GM21390 (cell line): ENCODE results near the gene URGCP.
A peak's percentile ranks its signal among the peaks of the same experiment; 100 is the strongest.

ENCODE experiments used
- ATAC-seq: cut with Tn5 transposase; IDR thresholded peaks from one replicate; pipeline ENCODE4 v1.9.1; 2021; ENCODE audit not compliant: unreplicated experiment

The URGCP gene, protein sequence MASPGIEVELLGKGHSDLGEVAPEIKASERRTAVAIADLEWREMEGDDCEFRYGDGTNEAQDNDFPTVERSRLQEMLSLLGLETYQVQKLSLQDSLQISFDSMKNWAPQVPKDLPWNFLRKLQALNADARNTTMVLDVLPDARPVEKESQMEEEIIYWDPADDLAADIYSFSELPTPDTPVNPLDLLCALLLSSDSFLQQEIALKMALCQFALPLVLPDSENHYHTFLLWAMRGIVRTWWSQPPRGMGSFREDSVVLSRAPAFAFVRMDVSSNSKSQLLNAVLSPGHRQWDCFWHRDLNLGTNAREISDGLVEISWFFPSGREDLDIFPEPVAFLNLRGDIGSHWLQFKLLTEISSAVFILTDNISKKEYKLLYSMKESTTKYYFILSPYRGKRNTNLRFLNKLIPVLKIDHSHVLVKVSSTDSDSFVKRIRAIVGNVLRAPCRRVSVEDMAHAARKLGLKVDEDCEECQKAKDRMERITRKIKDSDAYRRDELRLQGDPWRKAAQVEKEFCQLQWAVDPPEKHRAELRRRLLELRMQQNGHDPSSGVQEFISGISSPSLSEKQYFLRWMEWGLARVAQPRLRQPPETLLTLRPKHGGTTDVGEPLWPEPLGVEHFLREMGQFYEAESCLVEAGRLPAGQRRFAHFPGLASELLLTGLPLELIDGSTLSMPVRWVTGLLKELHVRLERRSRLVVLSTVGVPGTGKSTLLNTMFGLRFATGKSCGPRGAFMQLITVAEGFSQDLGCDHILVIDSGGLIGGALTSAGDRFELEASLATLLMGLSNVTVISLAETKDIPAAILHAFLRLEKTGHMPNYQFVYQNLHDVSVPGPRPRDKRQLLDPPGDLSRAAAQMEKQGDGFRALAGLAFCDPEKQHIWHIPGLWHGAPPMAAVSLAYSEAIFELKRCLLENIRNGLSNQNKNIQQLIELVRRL

DNA sequence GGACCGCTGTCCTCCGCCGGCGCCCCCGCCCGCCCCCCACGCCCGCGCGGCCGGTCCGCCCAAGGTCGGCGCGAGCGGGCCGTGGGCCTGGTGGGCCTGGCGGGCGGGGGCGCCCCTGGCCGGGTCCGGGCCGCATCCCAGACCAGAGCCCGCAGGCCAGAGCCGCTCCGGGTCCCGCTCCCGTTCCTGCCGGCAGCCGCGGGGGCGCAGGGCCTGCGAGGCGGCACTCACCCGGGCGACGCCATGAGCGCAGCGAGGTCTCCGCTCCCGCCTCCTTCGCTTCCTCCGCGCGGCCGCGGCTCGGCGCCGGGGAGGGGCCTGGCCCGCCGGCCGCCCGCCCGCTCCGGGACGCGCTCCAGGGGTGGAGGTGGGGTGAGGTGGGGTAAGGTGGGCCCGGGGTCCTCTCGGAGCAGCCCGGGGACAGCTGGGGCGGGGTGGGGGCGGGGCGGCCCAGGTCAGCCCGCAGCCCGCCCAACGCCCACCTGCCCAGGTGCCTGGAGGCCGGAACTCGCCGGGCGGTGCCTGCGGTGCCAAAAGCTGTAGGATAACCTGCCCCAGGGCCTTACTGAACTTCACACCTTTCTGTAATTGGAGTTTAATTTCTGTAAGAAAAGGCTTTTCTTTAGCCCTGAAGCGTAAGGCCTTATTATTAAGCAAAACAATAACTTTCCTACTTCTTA lies at the start of gene URGCP:
Gene URGCP, minus strand, starts transcription at position 266 of the 680 bp plus-strand sequence. Its CDS starts 21 bp downstream, at position 245.
- peak; percentile 82 for ATAC-seq

DNA sequence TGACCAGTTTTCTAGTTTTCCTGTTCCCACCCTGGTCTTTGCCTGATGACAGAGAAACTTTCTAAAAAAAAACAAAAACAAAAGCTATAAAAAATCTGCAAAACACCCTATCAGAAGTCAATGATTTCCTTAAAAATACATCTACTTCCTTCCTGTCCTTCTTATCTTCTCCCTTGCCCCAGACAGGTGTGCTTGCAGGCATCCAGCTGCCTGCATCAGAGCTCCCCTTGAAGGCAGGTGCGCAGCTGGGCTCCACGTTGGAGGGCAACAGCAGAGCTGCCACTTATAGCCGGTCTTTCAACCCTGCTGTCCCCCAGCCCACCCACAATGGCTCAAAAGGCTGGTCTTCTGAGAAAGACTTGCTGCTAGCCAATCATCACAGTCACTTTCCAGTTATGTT lies 49.6 kb upstream of the URGCP start:
- ATAC-seq, result no peak

DNA sequence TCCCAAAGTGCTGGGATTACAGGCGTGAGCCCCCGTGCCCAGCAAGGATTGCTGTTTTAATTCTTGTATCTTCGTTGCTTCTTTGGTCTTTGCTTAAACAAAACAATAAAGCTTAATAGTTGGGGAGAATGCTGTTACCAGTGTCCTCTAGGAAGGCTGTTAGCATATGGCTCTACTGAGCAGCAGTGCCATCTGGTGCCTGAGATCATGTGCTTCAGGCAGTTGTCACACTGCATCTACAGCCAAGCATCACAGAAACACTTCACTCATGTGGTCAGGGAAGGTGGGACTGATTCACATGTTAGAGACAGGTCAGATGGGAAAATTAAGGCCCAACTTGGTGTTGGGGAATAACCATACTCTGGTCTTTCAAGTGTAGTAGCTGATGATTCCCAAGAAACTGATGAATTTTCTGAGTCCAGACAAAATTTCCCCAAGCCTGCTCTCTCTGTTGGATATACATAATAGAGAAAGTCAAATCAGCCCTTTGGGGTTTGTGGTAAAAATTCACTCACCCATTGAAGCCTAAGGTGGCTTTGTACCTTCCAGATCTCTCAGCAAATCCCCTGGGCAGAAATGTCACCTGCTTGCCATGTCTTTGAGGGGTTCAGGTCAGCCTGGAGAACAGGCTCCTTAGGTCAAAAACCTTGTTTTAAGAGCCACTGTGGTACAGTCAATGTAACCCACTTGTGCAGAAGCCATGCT lies 48.3 kb upstream of the URGCP start:
- ATAC-seq, result peak; percentile 67

DNA sequence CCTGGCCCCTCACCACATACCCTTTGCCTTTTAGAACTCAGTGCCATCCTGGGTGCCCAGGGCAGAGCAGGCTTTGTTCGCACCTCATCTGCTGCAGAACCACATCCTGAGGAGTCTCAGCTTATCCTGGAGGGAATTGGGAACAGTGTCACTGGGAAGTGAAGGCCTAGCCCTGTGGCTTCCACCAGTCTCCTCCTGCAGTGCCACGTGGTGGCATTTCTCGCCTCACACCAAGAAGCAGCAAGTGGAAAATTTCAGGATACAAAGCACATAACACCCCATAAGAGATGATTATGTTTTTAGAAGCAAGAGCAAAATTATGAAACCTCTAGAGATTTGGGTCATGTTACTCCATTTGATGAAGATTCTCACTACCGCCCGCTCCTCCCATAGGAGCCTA lies 46.7 kb upstream of the URGCP start:
- ATAC-seq, result no peak

DNA sequence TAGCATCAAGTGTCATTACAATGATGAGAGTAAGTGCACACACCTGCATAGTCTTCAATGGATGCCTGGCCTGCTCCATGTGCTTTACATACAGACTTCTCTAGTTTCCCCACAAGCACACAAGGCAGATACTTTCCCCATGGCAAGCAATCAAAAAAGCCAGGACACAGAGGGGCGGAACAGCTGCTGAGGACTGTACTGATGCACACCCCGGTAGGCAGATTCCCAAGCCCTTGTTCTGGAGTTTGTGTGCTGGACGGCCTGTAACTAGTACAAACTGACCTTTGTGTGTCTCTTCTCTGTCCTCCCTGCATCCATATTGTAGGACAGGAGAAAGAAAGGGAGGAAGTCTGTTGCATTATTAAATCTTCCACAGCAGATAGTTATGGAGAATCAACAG lies 45.6 kb upstream of the URGCP start:
- ATAC-seq, result no peak

DNA sequence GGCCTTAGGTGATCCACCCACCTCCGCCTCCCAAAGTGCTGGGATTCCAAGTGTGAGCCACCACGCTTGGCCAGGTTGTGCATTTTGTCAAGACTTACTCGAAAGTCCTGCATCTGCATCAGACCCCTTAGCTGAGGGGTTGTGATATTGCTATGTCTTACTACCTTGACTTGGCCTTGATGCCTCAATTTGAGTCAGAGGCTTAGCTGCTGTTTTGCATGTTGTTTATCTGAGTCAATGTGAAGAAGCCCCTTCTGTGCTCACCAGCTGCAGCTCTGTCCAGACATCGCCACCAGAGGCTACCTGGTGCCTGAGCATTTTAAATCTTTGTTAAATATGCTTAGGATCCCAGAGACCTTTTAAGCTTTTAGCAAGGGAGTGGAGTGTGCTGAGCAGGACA lies 37.9 kb upstream of the URGCP start:
- no peak for ATAC-seq

DNA sequence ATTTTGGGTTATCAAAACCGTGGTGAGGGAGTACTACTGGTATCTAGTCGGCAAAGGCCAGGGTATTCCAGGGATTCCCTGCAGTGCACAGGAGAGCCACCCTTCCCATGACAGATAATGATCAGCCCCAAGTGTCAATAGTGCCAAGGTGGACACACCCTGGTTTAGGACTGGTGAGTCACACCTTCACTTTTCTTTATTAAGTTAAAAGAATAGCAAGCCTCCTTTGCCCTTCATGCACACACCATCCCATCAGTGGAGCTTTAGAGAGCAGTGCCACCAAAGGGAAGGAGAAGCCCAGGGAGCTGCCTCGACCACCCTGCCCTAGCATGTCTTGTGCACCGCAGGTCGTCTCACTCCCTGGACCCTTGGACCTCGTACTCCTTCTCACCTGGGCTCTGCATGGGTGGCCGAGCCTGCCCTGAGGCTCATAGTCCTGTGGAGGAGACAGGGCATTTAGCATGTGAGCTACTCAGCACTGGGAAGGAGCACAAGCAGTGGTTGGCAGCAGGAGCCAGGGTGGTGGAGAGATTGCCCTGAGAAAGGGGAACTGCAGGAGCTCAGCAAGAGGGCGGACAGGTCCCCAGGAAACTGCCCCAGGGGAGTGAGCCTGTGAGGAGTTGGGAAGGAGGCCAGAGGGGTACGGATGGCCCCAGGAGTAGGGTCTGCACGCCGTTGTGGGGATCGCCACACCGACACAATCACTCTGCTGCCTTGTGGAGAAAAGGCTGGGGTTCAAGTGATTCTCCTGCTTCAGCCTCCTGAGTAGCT lies 37.2 kb upstream of the URGCP start:
- ATAC-seq, result no peak

DNA sequence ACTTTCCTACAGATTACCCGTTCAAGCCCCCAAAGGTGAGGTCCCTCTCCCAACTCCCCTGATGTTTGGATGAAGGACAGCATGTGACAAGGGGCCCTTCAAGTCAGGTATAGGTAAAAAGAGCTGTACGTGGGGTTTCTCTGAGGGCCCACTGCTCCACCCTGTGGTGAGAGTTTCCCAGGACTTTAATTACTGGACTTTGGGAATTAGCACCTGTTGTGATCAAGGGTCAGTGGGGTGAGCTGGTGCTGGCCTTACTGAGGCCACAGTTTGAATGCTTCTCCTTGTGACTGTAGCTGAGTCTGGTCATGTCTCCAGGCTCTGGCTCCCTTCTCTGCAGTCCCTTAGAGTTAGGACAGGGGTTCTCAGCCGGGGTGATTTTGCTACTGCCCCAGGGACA lies 36.6 kb upstream of the URGCP start:
- no peak for ATAC-seq

DNA sequence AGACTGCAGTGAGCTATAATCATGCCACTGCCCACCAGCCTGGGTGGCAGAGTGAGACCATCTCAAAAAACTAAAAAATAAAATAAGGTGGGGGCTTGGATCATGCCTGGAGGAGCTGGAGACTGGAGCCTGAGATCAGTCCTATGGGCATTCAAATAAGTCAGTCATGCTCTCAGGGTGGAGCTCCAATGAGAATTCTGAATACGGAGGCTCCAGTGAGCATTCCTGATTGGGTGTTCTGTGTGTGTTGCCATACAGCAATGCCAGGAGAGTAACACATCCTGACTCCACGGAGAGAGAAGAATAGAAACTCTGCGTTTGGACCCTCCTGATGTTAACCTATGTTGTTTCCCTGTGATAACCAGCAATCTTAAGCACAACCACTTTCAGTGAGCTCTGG lies 35.9 kb upstream of the URGCP start:
- ATAC-seq, result no peak

DNA sequence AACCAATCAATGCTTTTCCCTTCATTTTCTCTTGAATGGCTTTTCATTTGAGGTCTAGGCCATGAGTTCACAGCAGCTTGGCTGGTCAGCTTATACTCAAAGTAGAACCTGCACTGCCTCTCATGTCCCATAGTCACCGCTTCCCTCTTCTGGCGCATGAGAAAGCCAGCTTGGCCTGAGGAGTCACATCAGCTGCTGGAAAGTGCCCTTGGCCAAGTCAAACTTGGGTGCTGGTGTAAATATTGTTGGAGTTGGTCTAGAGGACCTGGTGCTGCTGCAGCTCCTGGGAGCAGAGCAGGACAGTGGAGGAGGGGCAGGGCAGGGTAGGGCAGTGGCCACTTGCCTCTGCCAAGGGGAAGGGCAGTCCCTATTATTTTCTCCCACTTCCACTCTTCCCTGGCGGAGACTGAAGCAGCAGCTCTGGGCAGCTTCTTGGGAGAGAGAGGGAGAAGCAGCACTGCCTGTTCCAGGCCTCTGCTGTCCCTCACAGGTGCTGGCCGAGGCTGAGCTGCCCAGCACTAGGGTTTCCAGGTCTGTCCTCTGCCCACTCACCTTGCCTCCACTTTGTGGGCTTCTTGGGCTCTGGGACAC lies 32.6 kb upstream of the URGCP start:
- no peak for ATAC-seq

DNA sequence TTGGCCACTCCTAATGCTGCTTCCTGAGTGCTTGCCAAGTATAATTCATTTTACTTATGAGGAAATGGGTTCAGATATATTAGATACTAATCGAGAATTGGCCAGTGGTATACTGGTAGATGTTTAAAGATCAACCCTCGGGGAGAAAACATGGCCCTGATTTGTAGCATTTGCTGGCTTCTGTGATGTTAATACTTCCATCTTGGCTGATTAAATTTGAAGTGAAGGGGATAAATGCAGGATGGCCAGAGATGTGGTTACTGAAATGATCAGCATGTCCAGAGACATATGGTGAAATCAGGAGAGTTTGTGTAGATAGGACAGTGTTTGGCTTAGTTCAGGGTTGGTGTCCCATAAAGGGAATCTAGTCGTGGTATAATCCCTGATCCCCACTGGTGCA lies 31.0 kb upstream of the URGCP start:
- no peak for ATAC-seq

DNA sequence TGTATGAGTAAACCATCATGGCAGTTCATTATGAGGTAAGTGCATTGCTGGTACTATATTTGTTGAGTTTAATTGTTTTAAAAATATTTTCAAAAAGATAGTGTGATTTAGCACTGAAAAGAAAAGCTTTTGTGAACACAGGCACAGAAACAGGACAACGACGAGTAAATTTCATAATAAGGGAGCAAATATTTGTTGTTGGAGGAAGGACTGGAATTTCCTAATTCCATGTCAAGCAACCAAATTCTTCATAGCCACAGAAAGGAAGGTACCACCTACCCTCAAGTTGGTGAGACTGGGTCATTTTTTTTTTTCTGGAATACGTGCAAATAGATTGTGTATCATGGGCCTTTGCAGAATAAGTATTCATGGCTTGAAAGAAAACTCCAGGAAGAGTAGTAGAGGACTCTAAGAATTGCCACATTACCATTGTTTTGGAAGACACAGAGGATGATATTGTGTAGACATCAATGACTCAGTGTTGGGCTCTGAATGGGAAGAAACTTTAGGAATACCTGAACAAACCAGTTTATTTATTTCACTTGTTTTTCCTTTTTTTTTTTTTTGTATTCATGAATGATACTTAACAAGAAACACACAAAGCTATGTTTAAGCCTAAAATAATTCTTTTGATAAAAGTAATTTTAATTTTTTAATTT lies 27.6 kb upstream of the URGCP start:
- no peak for ATAC-seq

DNA sequence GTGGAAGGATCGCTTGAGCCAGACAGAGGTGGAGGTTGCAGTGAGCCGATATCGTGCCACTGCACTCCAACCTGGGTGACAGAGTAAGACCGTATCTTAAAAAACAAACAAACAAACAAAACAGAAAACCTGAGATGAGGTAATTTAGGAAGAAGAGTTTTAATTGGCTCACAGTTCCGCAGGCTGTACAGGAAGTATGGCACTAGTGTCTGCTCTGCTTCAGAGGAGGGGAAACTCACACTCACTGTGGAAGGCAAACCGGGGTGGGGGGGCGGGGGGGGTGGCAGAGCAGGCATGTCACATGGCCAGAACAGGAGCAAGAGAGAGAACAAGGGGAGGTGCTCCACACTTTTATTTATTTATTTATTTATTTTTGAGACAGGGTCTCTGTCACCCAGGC lies 24.9 kb upstream of the URGCP start:
- ATAC-seq, result no peak

DNA sequence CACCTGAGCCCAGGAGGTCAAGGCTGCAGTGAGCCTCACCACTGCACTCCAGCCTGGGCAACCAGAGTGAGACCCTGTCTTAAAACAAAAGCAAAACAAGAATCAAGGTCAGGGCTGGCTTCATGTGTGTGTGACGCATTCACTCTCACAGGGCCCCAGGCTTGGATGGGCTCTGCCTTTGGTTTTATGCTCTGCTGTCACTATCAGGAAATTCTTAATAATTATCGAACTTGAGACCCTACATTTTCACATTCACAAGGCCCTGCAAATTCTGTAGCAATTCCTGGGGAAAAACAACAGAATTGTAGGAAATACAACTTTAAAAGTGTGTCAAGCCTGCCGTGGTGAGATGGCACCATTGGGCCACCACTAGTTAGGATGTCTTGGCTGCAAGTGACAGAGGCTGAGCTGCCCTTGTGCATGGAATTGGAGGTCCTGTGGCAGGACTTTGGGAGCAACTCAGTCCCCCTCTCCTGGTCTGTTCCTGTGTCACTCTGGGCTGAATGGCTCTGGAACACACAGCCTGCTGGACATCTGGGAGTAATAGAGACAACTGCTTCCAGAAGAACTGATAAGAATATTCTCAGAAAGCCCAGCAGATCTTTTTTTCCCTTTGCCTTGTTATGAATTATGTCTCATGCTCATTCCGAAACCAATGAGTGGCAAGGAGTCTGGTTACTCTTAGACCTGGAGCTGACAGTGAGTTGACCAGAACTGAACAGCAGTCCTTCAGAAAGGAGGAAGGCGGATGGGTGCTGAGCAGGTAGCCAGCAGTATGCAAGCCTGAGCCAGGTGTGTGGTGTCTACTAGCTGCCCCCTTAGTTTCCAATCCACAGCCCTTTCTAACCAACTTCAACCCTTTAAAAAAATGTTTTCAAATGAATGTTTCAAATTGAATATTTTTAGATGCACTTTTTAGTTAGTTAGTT lies 23.4 kb upstream of the URGCP start:
- no peak for ATAC-seq

DNA sequence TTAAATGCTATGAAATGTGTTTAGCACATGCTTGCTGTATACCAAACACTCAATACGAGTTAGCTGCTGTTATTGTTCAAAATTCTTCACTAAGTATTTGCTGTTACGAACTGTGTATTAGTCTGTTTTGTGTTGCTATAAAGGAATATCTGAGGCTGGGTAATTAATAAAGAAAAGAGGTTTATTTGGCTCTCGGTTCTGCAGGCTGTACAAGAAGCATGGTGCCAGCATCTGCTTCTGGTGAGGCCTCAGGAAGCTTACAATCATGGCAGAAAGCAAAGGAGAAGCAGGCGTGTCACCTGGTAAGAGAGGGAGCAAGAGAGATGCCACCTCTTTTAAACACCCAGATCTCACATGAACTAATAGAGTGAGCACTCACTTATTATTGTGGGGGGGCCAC lies 21.4 kb upstream of the URGCP start:
- ATAC-seq, result no peak

DNA sequence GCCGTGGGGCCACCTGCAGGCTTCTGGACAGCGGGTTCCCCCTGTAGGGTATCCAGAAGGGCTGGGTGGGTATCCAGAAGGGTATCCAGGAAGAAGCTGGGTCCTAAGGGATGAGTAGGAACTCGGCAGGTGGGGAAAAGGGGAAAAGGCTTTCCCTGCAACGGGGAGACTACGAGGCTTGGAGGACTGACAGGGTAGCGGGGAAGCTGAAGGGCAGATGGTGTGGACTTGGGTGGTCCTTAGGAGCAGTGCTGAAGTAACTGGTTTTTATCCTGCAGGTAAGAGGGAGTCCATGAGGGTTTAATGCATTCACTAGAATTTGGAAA lies 20.4 kb upstream of the URGCP start:
- peak; percentile 26 for ATAC-seq

DNA sequence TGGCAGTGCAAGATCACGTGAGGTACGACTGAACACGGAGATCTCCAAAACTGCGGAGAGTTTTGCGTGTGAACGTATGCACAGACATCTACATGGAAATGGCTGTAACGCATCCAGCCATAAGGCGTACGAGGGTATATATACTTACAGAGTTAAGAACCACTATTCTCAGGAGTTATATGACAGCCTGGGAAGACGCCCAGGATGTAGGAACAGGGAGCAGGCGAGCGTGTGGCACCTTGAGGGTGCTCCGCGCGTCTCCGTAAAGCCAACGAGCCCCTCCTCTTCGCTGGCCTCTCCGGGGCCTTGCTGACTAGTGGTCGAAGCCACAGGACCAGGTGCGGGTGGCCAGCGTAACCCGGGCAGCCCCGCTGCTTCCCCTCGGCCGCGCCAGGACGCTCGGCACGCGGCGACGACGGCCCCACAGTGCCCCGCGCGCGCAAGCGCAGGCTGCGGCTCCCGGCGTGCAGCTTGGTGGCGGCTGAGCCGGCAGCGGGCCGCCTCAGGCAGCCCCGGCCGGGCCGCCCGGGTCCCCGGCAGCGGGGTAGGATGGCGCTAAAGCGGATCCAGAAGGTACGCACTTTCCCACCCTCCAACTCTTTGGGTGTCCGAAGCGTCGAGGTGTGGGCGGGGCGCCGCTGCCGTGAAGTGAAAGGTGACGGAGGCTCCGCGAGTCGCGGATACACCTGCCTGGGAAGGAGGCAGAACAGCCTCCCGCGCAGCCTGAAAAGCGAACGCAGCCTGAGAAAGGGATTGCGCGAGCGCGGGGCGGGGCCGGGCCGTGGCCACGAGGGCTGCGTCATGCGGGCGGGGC lies 19.8 kb upstream of the URGCP start, which contains the start of gene UBE2D4:
Gene UBE2D4, plus strand, starts transcription at position 453 of the 814 bp plus-strand sequence. Its CDS starts 97 bp downstream, at position 550.
- ATAC-seq, result peak; percentile 88
